ENCODE results near the gene ABI2. TPM values are rescaled to one million over a fixed set of nuclear protein-coding genes. Genes with fewer than 3 reads are reported as not detected.

The ABI2 gene
- total RNA-seq, 1 experiment from 2014 or later = 141 TPM

- peaks cover 8 to 16% of the 10 kb centered on the region in 2 experiments for H3K4me1 Mint-ChIP-seq
- TF ChIP-seq CTCF (conservative IDR thresholded peaks at IDR 0.05) = peak; percentile 75
- Histone ChIP-seq H2AK5ac (ENCODE audit: insufficient read length, low read length) (no peak overlapping the region), H3K4me2 (ENCODE audit: insufficient read depth, insufficient read length, low read length) (no peak overlapping the region), H2BK20ac (ENCODE audit: low read depth, low read length, poor library complexity, severe bottlenecking) (no peak overlapping the region), H3K79me1 (ENCODE audit: insufficient read depth, low read depth, low read length, poor library complexity, severe bottlenecking) (peaks cover 3% of the 10 kb centered on the region), H4K5ac (ENCODE audit: insufficient read length, low read depth, low read length) (no peak overlapping the region), H3T11ph (ENCODE audit: low read length) (no peak overlapping the region), H2BK120ac (ENCODE audit: low read depth, low read length, poor library complexity, severe bottlenecking) (no peak overlapping the region), H4K91ac (ENCODE audit: insufficient read length, low read depth, low read length) (no peak overlapping the region), H4K8ac (replicated peaks; ENCODE audit: insufficient read length, low read depth, low read length) (no peak overlapping the region), H3K4ac (ENCODE audit: low read depth, low read length) (no peak overlapping the region), H3K9me3 (ENCODE audit: control insufficient read depth, low read depth, low read length) (no peaks in the 10 kb centered on the region), H3K27me3 (ENCODE audit: insufficient read depth, low read length) (no peaks in the 10 kb centered on the region), H2AFZ (ENCODE audit: low read length) (no peak overlapping the region), H3K4me1 (ENCODE audit: insufficient read depth, low read length) (no peaks in the 10 kb centered on the region), H2BK5ac (ENCODE audit: insufficient read length, low read length) (no peak overlapping the region), H3K79me2 (ENCODE audit: insufficient read depth, low read length) (no peaks in the 10 kb centered on the region), H4K20me1 (ENCODE audit: control insufficient read depth, insufficient read depth, insufficient read length) (no peaks in the 10 kb centered on the region), H3K18ac (ENCODE audit: insufficient read length, low read depth, low read length) (no peak overlapping the region), H3K56ac (ENCODE audit: insufficient read length, low read depth, low read length) (no peak overlapping the region), H3K9ac (ENCODE audit: extremely low read depth, insufficient read length, low read length) (no peak overlapping the region), H3K27ac (ENCODE audit: insufficient read length, low read depth, low read length) (no peak overlapping the region), H3K23me2 (ENCODE audit: insufficient read length, low read depth, low read length, poor library complexity, severe bottlenecking) (no peaks in the 10 kb centered on the region), H3K14ac (ENCODE audit: insufficient read depth, low read length) (no peak overlapping the region), H2BK12ac (ENCODE audit: insufficient read length, low read depth, low read length) (no peak overlapping the region), H2BK15ac (ENCODE audit: low read depth, low read length) (no peak overlapping the region), H3K23ac (ENCODE audit: insufficient read length, low read depth, low read length) (no peak overlapping the region)
- H3K4me3 Mint-ChIP-seq = no peak overlapping the region
- H3K27me3 Mint-ChIP-seq (ENCODE audit: low read depth) = no peaks in the 10 kb centered on the region
- H3K36me3 Mint-ChIP-seq (ENCODE audit: insufficient read depth in 1 of 3, low read depth in 3 of 3) = peaks cover 21 to 40% (median 39%) of the 10 kb centered on the region in 3 experiments
- no peaks in the 10 kb centered on the region for H3K9me3 Mint-ChIP-seq
- DNase-seq = peak; percentile 91
- no CpG with 5 or more reads among the region's 1 CpG for WGBS (ENCODE audit: extremely low coverage, insufficient read length, low lambda C conversion rate)
- H3K27ac Mint-ChIP-seq = peak overlapping the region in 2 of 3 experiments; percentile 34 to 85; a peak in 5 of 7 replicates
These were observed 68.5 kb downstream of the ABI2 start for GRCh38 chr2:203396667-203397066.
